CD4-positive, alpha-beta T cell treated with Interleukin-17A for 1 hour (primary cell): ENCODE results near the gene LRBA.

Source experiments
- DNase-seq: peaks from one replicate; pipeline ENCODE4 v3.0.0-alpha.2; 2020

LRBA gene

GRCh38 chr4:150224896-150225591 is 790.0 kb downstream of the LRBA start:
- no peak for DNase-seq

- DNase-seq, result no peak
Measured at GRCh38 chr4:150219841-150220240, 795.2 kb downstream of the LRBA start.

DNA sequence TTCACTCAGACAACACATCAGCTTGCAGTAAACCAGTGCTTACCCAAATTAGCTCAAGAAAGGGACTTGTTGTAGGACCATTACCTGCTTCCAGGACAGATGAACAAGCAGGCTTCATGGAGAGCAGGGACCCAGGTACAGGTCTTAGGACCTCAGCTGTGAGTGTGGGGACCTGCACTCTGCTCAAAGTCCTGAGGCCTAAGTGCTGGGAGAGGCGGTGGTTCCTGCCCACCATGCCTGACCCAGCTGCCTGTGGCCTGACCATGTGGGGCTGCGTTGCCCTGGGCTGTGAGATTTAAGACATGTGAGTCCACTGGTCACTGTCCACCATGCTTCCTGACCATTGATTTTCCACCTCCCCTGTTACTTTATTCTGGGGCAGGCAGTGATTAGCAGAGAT is 796.6 kb downstream of the LRBA start:
- DNase-seq, result no peak

- DNase-seq, result no peak
Measured at GRCh38 chr4:150217808-150218207, 797.3 kb downstream of the LRBA start.

- DNase-seq, result no peak
Measured at GRCh38 chr4:150217192-150217591, 797.9 kb downstream of the LRBA start.

DNA sequence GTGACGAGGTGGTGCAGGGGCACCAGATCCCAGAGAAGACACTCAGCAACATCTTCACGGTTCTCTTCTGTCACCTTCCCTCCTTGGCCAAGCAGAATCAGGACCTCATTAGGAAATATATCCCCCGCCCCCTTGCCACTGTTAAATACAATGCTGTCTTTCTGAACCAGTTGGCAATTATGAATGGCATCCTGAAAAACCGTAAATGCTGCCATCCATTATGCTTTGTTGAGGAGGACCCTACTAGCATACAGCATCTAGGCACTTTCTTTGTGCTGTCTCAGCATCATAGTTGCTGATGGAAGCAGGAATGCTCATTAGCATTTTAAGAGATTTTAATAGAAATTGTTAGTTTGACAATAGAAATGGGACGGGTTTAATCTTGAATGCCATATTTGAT is 798.4 kb downstream of the LRBA start:
- no peak for DNase-seq

GRCh38 chr4:150215601-150216000 is 799.5 kb downstream of the LRBA start:
- no peak for DNase-seq
